SKM-1 (cell line): Measurements from ENCODE around the gene PEX14.

Experiments used
- DNase-seq: peaks from one replicate; lab custom pipeline; 2025; ENCODE audit not compliant: unreplicated experiment; lab: John Stamatoyannopoulos, UW

The PEX14 gene

GRCh38 chr1:10613861-10614260 is 139.1 kb downstream of the PEX14 start:
- DNase-seq = no peak

GRCh38 chr1:10614377-10615225 is 139.9 kb downstream of the PEX14 start:
- no peak for DNase-seq

GRCh38 chr1:10615332-10615731 is 140.6 kb downstream of the PEX14 start:
- DNase-seq = no peak

GRCh38 chr1:10615932-10616671 is 141.4 kb downstream of the PEX14 start:
- no peak for DNase-seq

- no peak for DNase-seq
These were observed 141.9 kb downstream of the PEX14 start for GRCh38 chr1:10616696-10617095.

GRCh38 chr1:10617318-10617717 is 142.6 kb downstream of the PEX14 start:
- no peak for DNase-seq

- DNase-seq = no peak
These were observed 143.5 kb downstream of the PEX14 start for GRCh38 chr1:10617931-10618885.

- DNase-seq = no peak
These were observed 146.0 kb downstream of the PEX14 start for GRCh38 chr1:10620776-10621175.

GRCh38 chr1:10621906-10622305 is 147.2 kb downstream of the PEX14 start:
- no peak for DNase-seq

- no peak for DNase-seq
These were observed 148.3 kb downstream of the PEX14 start for GRCh38 chr1:10622910-10623685.

- no peak for DNase-seq
These were observed 149.0 kb downstream of the PEX14 start for GRCh38 chr1:10623686-10624145.

- DNase-seq = no peak
These were observed 149.7 kb downstream of the PEX14 start for GRCh38 chr1:10624256-10625050.

GRCh38 chr1:10625076-10625475 is 150.3 kb downstream of the PEX14 start:
- no peak for DNase-seq

GRCh38 chr1:10625554-10625953 is 150.8 kb downstream of the PEX14 start:
- no peak for DNase-seq

- no peak for DNase-seq
These were observed 151.5 kb downstream of the PEX14 start for GRCh38 chr1:10626131-10626731.

GRCh38 chr1:10626791-10627410 is 152.2 kb downstream of the PEX14 start:
- no peak for DNase-seq

GRCh38 chr1:10628685-10629084 is 153.9 kb downstream of the PEX14 start:
- no peak for DNase-seq

- DNase-seq = no peak
These were observed 154.5 kb downstream of the PEX14 start for GRCh38 chr1:10629091-10629815.
